GM18873 (cell line): ENCODE results near the gene BLACAT1.
"Not testable (repeated sequence)": the region's sequence is repeated elsewhere in the genome, so short reads cannot be mapped to it uniquely, and the experiment has no call there.

Source experiments
- ATAC-seq: cut with Tn5 transposase; IDR thresholded peaks from one replicate; pipeline ENCODE4 v1.9.1; 2021; ENCODE audit warnings: mild to moderate bottlenecking, moderate library complexity, moderate number of reproducible peaks; ENCODE audit not compliant: unreplicated experiment, low FRiP score

BLACAT1 gene

DNA sequence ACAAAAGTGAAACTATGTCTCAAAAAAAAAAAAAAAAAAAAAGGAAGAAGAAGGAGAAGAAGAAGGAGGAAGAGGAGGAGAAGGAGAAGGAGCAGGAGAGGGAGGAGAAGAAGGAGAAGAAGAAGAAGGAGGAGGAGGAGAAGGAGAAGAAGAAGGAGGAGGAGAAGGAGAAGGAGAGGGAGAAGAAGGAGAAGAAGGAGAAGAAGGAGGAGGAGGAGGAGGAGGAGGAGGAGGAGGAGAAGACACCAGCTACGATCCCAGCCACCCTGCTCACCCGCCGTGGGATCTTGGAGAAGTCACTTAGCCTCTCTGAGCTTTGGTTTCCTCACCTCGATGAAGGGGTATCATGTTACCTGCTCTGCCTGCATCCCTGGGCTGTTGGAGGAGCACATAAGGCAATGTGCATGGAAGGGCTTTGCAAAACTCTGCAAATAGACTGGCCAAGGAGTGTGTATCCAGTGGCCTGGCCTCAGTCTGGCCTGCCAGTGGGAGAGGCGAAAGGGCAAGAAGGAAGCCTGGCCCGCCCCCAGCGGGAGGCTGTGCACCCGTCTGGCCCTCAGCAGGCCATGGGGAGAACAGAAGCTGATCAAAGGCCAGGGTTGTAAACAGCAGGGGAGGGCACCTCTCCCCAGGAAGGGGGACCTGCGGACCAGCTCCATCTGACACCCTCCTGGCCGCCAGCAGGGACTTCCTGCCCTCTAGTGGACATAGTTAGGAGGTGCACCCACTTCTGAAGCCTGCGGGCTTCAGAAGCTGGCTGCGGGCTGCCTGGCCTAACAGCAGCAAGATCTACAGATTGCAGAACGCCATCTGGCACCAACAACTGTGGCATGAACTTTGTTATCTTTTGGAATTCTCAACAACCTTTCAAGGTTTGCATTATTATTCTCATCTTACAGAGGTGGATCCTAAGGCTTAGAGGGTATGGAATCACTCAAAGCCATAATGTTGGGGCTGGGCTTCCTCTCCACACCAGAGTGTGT is 29.4 kb upstream of the BLACAT1 start:
- no peak for ATAC-seq

DNA sequence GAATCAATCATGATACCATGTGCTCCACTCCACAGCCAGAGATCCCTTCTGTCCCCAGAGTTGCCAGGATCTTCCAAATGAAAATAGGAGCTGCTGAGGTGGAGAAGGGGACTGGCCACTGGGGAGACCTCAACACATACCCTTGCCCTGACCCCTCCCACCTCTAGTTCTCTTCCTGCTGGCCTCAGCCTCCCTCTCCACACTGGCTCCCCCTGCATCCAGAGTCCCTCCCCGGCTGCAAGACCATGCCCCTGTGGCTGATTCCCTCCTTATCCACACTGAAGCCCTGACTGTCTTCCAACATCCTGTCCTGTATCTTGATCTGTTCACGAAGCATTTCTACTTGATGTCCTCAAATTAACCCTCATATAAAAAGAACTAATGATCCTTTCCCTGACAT is 27.5 kb upstream of the BLACAT1 start:
- no peak for ATAC-seq

- ATAC-seq = not testable (repeated sequence)
Measured at GRCh38 chr1:205482587-205482986, 26.7 kb upstream of the BLACAT1 start.

DNA sequence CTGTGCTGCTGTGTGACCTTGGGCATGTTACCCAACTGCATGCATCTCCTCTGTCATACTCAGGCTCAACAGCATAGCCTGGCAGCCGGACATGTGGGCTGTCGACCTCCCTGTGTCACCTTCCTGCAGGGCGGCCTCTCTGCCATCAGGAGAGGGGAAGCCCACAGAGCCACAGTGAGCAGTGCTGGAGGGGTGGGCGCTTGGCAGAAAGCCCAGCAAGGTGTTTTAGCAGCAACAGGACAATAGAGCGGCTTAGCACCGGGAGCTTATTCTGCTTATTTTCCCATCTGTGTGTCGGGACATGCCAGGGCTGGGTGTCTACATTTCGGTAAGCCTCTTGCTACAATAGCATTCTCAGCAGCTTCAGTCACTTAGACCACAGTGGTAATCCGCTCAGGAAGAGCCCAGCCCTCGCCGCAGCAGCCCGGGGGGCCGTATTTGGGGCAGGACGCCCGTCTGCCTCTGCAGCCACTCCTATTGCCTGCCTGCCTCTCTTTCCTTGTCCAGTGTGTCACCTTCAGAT is 25.8 kb upstream of the BLACAT1 start:
- no peak for ATAC-seq

DNA sequence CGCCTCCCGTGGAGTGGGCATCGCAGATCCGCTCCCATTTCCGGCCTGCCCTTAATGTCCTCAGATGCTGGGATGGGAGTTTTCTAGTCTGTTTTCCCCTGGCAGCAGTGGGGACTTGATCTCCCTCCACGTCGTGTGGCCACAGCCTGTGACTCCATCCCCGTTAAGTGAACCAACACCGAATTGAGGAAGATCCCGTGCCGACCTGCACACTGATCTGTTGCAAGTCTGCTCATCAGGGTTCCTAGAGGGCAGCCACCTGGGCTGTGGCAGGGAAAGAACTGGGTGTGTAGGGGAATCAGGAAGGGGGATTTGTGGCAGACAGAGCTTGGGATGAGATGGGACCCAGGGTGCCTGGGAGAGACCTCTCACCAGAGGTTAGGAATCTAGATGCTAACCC is 25.4 kb upstream of the BLACAT1 start:
- ATAC-seq = no peak

DNA sequence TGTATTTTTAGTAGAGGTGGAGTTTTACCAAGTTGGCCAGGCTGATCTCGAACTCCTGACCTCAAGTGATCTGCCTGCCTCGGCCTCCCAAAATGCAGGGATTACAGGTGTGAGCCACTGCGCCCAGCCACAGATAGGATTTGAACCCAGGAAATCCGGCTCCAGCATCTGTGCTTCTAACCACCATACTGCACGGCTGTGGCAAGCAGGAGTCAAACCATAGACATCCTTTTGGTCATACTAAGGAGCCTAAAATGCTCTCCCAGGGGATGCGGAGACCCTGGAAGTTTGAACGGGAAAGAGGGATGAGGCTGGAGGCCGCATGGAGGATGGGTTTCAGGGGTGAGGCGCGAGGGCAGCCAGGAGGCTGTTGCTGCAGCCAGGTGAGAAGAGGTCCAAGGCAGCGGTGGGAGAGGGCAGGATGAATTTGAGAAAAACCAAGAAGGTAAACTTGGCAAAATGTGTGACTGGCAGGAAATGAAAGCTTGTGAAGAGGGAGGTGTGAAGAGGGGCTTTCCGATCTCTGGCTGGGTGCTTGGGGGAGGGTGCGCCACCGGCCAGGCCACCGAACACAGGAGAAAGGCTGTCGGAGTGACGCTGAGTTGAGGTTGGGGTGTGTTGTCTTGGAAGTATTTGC is 24.6 kb upstream of the BLACAT1 start:
- no peak for ATAC-seq

DNA sequence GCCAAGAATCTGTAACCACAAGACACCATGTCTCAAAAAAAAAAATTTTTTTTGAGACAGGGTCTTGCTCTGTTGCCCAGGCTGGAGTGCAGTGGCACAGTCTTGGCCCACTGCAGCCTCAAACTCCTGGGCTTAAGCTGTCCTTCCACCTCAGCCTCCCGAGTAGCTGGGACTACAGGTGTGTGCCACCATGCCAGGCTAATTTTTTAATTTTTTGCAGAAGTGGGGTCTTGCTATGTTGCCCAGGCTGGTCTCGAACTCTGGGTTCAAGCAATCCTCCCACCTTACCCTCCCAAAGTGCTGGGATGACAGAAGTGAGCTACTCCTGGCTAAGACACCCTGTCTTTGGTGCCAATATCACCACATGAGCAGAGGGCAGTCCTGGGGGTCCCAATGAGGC is 23.1 kb upstream of the BLACAT1 start:
- ATAC-seq = not testable (repeated sequence)

- no peak for ATAC-seq
Measured at GRCh38 chr1:205477759-205478247, 22.0 kb upstream of the BLACAT1 start.

DNA sequence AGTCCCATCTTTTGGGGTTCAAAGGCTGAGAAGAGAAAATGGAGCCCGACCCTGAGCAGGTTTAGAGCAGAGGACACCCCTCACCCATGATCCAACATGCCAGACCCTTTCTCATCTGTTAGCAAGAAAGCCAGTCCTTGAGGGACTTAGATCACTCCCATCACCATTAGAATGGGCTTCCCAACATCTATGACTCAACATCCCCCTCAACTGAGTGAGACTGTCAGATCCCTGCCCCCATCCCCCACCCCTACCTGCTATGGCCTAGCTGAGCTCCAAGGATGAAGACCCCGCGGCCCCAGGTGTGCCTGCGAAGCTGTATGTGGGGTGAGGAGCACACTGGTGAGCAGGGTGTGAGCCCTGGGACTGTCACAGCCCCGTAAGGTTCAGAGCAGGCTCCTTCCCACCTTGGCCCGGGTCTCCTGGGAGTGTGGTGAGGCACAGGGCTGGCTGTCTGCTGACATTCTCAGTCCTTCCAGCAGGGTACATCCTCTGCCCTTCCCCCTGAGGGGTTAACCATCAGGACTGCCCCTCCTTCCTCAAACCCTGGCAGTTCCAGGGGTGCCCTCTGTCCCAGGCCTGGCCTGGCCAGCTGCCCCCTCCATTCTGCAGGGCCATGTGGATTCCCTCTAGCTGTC is 21.4 kb upstream of the BLACAT1 start:
- ATAC-seq = no peak

GRCh38 chr1:205476648-205477047 is 20.8 kb upstream of the BLACAT1 start:
- no peak for ATAC-seq

DNA sequence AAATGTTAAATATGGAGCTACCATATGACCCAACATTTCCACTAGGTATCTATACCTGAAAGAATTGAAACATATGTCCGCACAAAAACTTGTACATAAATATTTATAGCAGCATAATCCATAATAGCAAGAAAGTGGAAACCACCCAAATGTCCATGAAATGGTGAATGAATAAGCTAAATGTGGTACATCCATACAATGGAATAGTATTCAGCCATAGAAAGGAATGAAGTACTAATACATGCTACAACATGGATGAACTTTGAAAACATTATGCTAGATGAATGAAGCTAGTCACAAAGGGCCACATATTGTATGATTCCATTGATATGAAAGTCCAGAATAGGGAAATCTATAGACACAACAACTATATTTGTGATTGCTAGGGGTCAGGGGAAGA is 20.0 kb upstream of the BLACAT1 start:
- no peak for ATAC-seq

DNA sequence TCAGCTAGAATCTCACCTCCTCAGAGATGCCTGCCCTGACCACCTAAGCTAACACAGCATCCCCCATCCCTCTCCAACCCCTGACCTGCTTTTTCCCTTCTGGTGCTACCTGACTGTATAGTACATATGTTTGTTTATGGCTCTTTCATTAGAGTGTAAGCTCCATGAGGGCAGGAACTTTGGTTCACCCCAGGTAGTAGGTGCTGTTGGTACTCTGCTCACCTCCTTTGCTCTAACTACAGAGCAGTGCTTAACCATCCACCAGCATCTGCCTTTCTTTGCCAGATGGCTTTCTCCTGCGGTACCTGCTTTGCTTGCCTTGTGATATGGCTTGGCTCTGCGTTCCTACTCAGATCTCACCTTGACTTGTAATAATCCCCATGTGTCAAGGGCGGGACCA is 18.7 kb upstream of the BLACAT1 start:
- no peak for ATAC-seq

GRCh38 chr1:205473966-205474365 is 18.1 kb upstream of the BLACAT1 start:
- ATAC-seq = no peak

DNA sequence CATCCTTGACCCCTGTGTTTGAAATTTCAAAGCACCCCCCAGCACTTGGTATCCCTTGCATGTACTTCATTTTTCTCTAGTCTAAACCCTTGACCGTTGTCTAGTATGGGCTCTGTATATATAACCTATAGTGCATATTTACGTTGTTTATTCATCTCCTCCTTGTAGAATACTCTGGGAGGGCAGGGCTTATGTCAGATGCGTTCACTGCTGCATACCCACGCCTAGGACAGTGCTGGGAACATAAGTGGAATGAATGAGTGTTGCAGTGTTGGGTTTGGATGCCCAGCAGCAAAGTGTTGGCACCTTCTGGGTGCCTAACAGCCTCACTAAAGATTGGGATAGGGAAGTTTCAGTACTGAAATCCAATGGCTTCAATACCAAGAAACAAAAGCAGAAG is 17.6 kb upstream of the BLACAT1 start:
- no peak for ATAC-seq

DNA sequence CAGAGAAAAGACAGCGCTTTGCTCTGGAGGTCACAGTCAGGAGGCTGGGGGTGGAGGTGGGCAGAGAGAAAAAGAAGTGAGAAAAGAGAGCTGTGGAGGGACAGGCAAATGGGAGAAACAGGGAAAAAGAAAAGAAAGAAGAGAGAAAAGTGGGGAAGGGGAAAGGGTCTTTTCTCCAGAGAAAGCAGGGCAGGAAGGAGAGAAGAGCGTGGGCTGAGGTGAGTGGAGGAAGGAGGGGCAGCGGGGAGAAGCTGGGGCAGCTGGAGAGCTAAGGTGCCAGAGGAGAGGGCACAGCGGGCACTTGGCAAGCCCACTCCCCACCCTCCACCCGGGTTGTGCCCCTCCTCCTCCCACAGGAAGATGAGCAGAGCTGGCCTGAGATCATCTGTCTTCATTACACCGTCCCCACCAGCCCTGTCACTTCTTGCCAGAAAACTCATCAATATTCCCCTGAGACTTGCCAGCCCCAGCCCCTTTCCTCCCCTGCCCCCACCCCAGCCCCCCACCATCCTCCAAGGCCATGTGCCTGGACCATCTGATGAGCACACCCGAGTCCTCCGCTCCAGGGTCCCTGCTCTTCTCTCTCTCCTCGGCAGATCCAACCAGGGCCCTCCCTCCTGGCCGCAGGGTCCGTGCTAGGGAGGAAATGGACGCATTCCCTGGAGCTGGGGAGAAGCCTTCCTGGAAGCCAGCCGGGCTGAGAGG is 17.0 kb upstream of the BLACAT1 start:
- ATAC-seq = no peak

- no peak for ATAC-seq
Measured at GRCh38 chr1:205470131-205470530, 14.3 kb upstream of the BLACAT1 start.

DNA sequence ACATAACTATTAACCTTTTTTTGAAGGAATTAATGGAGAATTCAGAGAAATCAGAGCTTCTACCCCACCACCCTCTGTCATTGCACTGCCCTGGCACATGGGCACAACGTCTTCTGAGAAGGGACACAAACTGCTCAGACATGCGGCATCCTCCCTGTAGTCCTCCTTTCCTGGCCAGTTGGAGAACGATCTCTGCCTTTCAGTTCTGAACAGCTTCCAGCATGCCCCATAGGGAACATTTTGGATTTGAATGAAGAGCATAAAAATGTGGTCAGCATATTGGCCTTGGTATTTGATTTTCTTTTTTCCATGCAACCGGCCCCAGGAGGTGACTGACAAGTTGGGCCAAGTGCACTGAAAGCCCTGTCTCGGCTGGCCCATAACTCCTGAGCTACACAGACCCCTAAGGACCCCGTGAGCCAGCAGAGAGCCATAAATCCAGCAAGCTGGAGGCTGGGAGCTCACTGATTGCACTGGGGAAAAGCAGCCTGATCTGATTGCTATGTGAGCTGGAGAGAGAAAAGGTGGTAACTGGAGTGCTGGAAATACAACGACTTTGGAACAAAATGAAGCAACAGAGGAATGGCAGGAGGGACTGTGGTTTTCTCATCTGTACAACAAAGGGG is 10.9 kb upstream of the BLACAT1 start:
- ATAC-seq = no peak

GRCh38 chr1:205465392-205465791 is 9.5 kb upstream of the BLACAT1 start:
- no peak for ATAC-seq

GRCh38 chr1:205458777-205459566 is 3.1 kb upstream of the BLACAT1 start:
- ATAC-seq = no peak
